ENCODE data around the gene PSMD12. TPM values are rescaled to one million over a fixed set of nuclear protein-coding genes. Genes with fewer than 3 reads are reported as not detected.

Gene PSMD12
- total and polyA plus RNA-seq, 2 donors (not counting 3 experiments of a cell fraction or from before 2014, with no cell fraction given) = 14.1 to 73.0 TPM

DNA sequence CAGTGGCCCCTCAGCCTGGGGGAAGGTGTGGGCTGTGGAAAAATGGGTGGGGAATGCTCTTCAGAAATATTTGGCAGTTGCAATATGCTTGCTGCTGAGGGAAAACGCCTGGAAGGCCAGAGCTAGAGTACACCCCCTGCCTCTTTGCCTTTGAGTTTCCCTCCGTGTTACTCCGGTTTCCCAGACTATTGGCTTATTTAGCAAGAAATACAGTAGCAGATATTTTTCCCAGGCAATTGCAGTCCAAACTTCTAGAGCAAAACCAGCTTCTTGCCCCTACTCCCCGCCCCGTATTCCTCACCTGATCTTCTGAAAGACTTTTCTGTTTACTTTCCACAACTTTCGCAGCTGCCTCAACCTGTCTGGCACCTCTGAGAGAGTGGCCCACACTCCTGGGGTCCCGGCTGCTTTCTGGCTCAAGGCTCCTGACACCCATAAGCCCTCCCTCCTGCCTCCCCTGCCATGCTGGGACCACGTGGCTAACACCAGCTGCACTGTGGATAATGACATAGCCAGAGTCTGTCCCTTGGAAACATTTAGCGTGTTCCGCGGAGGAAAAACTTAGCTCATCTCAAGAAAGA, 75.6 kb downstream of the PSMD12 start:
- dilution Hi-C loops (cut with MboI; ENCODE audit: extremely low pct_ligation_motif_present, low sequenced_read_pairs) = no loop called here
- Histone ChIP-seq H4K20me1 (replicated peaks; ENCODE audit: control insufficient read depth, extremely low read depth, insufficient read depth, low read length) (no peaks in the 10 kb centered on the region), H3K4me3 (replicated peaks in 1 of 3; ENCODE audit: insufficient read depth in 1 of 3, low read depth in 1 of 3, low read length in 3 of 3) (no peak overlapping the region), H3K79me2 (ENCODE audit: control insufficient read depth, insufficient read depth, low read length) (no peaks in the 10 kb centered on the region), H2AFZ (ENCODE audit: low read depth, low read length) (no peak overlapping the region), H3K9me1 (replicated peaks; ENCODE audit: control insufficient read depth, extremely low read depth, insufficient read depth, low read length) (no peaks in the 10 kb centered on the region), H3K9ac (replicated peaks; ENCODE audit: extremely low read depth, insufficient read depth, low read length) (no peak overlapping the region), H3K27ac (ENCODE audit: insufficient read depth, low read depth, low read length) (no peak overlapping the region), H3K27me3 (ENCODE audit: control insufficient read depth in 2 of 2, insufficient read depth in 2 of 2, low read length in 2 of 2) (no peaks in the 10 kb centered on the region), H3K4me1 (ENCODE audit: control insufficient read depth, extremely low read depth, insufficient read depth, low read length) (peaks cover 7% of the 10 kb centered on the region), H3K36me3 (ENCODE audit: control insufficient read depth in 2 of 2, extremely low read depth in 1 of 2, insufficient read depth in 2 of 2, low read length in 2 of 2) (no peaks in the 10 kb centered on the region), H3K4me2 (ENCODE audit: insufficient read depth, low read length) (no peak overlapping the region), H3K9me3 (replicated peaks; ENCODE audit: control insufficient read depth, insufficient read depth, low read length) (no peaks in the 10 kb centered on the region)
- no TSS peak for BruUV-seq (replicated peaks)
- intact Hi-C loops (cut with micrococcal nuclease) = loop anchor here (5.0 kb wide), 1 partner anchor 44 kb away; the partner anchor contains the start of gene HELZ
- ChIA-PET POLR2A (no interaction called here), CTCF (interaction anchor here (0.6 to 6.1 kb wide), 4 partner anchors 18 to 376 kb away, joined by 3 to 53 read pairs (median 5); no protein-coding TSS in a partner anchor)
- FAIRE-seq = no peak
- no peak for TF ChIP-seq JUN (IDR thresholded peaks at IDR 0.05; ENCODE audit: borderline replicate concordance, insufficient read depth, insufficient read length, low read depth)
- no peak for TF ChIP-seq MYC (IDR thresholded peaks at IDR 0.05; ENCODE audit: low read depth, low read length)
- TF ChIP-seq, protein P1, sequence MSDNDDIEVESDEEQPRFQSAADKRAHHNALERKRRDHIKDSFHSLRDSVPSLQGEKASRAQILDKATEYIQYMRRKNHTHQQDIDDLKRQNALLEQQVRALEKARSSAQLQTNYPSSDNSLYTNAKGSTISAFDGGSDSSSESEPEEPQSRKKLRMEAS (IDR thresholded peaks at IDR 0.05; ENCODE audit: insufficient read depth, insufficient read length) = no peak
- TF ChIP-seq POLR2A (IDR thresholded peaks at IDR 0.05; ENCODE audit: low read depth, low read length) = no peak
- no peak for TF ChIP-seq EZH2 (IDR thresholded peaks at IDR 0.05; ENCODE audit: borderline replicate concordance, low read depth, low read length, severe bottlenecking)
- no peak for TF ChIP-seq FOS (IDR thresholded peaks at IDR 0.05; ENCODE audit: borderline replicate concordance, insufficient read depth, low read length)
- no peak for TF ChIP-seq CTCF (IDR thresholded peaks at IDR 0.05; ENCODE audit: extremely low read depth in 1 of 2, insufficient read depth in 1 of 2, low read depth in 1 of 2, low read length in 2 of 2)
- no peak for TF ChIP-seq GATA2 (IDR thresholded peaks at IDR 0.05; ENCODE audit: insufficient read depth, insufficient read length, low read depth, low read length)
- TF ChIP-seq POLR2AphosphoS5 (IDR thresholded peaks at IDR 0.05; ENCODE audit: insufficient read depth, low read depth, low read length) = no peak
- no peak for DNase-seq (ENCODE audit: low read depth, low spot score)
